NCI-H526 treated with DMSO at 0.1 percent for 48 hours (cell line): ENCODE results near the gene SLC25A46.
"Not testable (repeated sequence)": the region's sequence is repeated elsewhere in the genome, so short reads cannot be mapped to it uniquely, and the experiment has no call there.

Experiments used
- DNase-seq: peaks from one replicate; lab custom pipeline; 2025; lab: John Stamatoyannopoulos, UW

SLC25A46 gene

GRCh38 chr5:110738812-110739651, at the start of gene SLC25A46:
Gene SLC25A46, plus strand, starts transcription at chr5:110739007. Its CDS starts 113 bp downstream, at chr5:110739120.
- peak; percentile 66 for DNase-seq

DNA sequence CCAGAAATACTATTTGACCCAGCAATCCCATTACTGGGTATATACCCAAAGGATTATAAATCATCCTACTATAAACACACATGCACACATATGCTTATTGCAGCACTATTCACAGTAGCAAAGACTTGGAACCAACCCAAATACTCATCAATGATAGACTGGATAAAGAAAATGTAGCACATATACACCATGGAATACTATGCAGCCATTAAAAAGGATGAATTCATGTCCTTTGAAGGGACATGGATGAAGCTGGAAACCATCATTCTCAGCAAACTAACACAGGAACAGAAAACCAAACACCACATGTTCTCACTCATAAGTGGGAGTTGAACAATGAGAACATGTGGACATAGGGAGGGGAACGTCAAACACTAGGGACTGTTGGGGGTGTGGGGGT, 48.2 kb upstream of the SLC25A46 start:
- not testable (repeated sequence) for DNase-seq

DNA sequence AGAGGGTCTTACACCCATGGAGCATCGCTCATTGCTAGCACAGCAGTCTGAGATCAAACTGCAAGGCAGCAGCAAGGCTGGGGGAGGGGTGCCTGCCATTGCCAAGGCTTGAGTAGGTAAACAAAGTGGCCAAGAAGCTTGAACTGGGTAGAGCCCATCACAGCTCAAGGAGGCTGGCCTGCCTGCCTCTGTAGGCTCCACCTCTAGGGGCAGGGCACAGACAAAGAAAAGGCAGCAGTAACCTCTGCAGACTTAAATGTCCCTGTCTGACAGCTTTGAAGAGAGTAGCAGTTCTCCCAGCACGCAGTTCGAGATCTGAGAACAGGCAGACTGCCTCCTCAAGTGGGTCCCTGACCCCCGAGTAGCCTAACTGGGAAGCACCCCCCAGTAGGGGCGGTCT, 46.1 kb upstream of the SLC25A46 start:
- DNase-seq, result not testable (repeated sequence)

- DNase-seq, result no peak
Observed at GRCh38 chr5:110702300-110702699, 36.5 kb upstream of the SLC25A46 start.

DNA sequence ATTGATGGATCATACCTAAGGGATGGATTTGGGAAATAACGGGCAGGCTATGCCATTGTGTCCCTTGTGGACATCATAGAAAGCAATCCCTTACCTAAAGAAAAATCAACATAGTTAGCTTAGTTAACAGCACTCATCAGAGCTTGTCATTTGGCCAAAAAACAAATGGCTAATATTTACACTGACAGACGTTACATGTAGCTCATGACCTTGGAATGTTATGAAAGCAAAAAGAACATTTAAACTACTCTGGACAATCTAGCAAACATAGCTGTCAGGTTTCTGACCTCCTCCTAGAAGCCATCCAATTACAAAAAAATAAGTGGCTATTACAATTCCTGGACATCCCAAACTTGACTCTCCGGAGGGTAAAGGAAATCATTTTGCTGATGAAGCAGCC, 36.1 kb upstream of the SLC25A46 start:
- DNase-seq, result no peak

- no peak for DNase-seq
Observed at GRCh38 chr5:110703481-110703880, 35.3 kb upstream of the SLC25A46 start.

DNA sequence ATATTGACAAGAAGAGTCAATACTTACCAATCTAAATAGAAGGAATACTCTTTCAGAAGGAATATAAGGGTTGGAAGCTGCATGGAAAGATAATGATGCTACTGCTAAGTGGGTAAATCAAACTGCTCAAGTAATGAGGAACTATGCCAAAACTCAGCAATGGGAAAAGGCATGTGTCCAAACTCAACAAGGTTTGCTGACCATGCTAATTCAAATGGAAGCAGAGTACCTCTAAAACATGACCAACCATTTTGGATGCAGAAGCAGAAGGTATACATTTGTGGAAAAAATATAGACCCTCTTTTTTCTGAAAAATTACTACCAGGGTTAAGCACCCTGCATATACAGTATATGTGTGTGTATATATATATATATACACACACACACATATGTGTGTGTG, 33.5 kb upstream of the SLC25A46 start:
- no peak for DNase-seq

- no peak for DNase-seq
Observed at GRCh38 chr5:110707260-110707844, 31.5 kb upstream of the SLC25A46 start.

DNA sequence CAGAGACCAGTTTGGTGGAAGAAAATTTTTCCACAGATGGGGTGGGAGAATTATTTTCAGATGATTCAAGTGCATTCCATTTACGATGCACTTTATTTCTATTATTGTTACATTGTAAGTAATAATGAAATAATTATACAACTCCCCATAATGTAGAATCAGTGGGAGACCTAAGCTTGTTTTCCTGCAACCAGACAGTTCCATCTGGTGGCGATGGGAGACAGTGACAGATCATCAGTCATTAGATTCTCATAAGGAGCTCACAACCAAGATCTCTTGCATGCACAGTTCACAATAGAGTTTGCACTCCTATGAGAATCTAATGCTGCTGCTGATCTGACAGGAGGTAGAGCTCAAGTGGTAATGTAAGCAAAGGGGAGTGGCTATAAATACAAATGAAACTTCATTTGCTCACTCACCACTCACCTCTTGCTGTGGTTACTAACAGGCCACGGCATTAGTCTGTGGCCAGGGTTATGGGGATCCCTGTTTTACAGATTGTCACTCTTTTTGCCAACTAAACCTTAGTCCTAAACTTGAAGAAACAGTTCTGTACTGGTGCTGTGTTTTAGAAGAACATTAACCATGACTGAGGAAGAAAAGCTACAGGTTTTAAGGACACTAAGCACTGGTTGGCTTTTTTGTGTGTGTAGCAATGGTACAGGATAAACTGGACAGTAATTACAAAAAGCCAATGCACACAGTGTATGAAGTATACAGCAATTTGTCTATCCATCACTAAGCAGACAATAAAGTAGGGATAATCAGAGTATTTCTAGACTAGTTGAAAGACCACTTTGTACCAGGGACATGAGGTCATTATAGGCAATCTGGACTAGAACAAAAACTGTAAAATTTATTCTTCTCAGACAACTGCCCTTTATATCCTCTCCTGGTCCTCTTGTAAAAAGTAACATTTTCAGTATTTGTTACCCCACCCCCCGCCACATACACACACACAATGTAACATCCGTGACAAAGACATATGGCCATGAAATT, 22.3 kb upstream of the SLC25A46 start:
- no peak for DNase-seq

- DNase-seq, result no peak
Observed at GRCh38 chr5:110718311-110718710, 20.5 kb upstream of the SLC25A46 start.

- peak; percentile 40 for DNase-seq
Observed at GRCh38 chr5:110726249-110727024, 12.4 kb upstream of the SLC25A46 start, which contains the start of gene TMEM232. Gene TMEM232, minus strand, starts transcription at chr5:110726671. Its CDS starts 59,319 bp downstream, at chr5:110667352.

DNA sequence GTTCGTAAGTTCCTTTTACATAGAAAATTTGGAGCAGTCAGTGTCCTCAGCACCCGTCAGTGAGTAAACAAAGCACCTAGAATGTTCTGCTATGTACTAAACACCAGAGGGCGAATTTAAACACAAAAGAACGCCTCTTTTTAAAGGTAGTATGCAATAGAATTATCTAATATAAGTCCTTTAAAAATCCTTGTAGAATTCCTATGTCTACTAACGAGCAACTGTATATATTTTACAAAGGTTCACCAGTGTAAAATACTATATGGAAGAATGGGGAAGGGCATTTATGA, 11.8 kb upstream of the SLC25A46 start:
- peak; percentile 18 for DNase-seq

DNA sequence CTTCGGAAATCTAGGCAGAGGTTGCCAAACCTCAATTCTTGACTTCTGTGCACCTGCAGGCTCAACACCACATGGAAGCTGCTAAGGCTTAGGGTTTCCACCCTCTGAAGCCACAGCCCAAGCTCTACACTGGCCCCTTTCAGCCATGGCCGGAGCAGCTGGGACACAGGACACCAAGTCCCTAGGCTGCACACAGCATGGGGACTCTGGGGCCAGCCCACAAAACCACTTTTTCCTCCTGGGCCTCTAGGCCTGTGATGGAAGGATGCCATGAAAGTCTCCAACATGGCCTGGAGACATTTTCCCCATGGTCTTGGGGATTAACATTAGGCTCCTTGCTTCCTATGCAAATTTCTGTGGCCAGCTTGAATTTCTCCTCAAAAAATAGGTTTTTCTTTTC, 7.3 kb upstream of the SLC25A46 start:
- DNase-seq, result not testable (repeated sequence)

GRCh38 chr5:110734101-110734500, 4.7 kb upstream of the SLC25A46 start:
- DNase-seq, result no peak

DNA sequence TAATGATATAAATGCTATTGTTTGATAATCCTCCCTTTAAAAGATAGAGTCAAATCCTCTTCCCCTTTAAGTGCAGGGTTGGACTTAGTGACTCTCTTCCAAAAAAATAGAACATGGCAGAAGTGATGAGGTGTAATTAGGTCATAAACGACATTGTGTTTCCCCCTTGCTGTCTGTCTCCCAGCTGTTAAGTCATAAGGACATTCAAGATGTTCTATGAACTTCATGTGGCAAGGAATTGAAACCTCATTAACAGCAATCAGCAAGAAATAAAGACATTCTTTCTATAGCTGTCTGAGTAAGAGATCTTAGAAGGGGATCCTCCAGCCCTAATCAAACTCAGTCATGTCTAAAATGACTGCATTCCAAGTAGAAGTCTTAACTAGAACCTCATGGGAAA, 3.3 kb upstream of the SLC25A46 start:
- no peak for DNase-seq

- DNase-seq, result no peak
Observed at GRCh38 chr5:110736753-110737152, 2.1 kb upstream of the SLC25A46 start.

DNA sequence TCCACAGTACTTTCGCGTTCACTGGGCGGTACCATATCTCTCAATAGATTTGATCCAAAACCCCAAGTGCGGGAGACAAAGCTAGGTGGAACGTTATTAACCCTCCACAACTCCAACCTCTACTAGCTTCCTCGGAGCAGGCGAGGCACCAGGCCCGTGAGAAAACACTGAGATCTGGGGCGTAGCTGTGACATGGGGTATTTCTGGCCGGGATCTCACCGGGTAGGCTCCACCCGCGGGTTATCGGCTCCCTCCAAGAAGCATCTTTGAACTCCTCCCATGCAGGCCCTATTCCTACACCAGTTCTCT, 350 bp upstream of the SLC25A46 start:
- no peak for DNase-seq

GRCh38 chr5:110751902-110752762, 13.3 kb downstream of the SLC25A46 start:
- DNase-seq, result no peak

GRCh38 chr5:110752953-110753352, 14.1 kb downstream of the SLC25A46 start:
- DNase-seq, result no peak

DNA sequence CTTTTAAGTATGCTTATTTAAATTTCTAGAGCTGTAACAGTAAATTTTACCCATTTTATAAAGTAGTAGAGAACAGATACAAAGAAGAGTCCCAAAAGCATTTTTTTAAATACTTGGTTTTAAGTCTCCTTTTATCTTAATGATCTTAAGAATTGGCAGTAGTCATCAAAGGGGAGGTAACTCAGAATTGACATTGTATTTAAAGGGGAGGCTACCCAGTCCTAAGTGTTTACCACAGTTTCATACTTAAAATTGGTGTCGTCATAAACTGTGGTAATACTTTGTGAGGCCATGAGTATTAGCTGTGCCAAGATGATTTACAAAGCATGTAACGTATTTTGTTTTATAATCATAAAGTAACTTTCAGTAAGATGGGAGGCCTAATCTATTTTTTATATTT, 14.8 kb downstream of the SLC25A46 start:
- DNase-seq, result no peak

DNA sequence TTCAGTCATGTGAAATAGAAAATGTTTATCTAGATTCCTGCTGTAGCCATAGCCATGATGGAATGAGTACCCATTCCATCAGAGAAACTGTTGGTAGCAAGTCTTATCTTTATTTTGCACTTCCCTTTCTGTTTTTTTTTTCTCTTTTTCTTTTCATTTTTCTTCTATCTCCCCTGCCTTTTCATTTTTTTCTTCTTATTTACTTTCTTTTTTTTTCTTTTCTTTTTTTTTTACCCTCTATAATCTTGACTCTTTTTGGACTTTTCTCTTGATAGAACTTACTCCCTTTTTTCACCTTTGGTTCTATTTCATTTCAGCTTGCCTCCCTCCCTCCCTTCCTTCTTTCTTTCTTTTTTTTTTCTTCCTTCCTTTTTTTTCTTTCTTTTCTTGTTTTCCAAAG, 15.4 kb downstream of the SLC25A46 start:
- no peak for DNase-seq
